TTC549 (cell line): ENCODE data around the gene OVCA2.

Experiments
- FAIRE-seq: peaks from 2 replicates; lab custom pipeline; 2012; peaks lifted over from hg19 to GRCh38; lab: Jason Lieb, UNC

The OVCA2 gene

DNA sequence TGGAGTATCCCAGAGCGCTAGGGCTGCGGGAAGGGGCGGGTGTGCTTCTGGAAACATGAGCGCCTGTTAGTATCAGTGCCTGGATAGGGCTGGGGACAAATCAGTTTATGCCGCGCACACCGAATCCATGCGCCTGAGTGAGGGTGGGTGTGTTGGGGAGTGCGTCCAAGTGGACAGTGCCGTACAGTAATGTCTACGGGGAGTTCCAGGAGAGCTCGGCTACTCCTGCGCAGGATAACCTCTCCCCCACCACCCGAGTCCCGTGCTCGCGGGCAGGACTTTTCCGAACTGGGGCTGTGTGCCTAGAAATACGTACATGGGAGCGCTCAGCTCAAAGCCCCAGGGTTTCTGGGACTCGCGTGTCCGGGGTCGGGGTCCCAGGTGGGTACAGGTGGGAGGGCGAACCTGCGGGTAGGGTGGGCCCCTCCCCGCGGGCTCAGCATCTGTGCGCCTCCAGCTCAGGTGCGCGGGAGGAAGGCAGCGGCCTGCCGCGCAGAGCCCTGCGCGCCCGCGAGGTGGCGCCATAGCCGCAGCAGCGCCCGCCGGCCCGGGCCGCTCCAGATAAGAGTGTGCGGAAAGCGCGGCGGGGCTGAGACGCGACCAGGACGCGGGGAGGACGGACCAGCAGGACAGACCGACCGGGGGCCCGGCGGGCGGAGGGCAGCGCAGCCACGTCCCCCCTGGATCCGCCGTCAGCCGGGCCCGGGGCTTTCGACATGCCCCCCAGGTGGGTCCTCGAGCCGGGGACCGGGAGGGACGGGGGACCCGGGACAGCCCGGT lies 12.9 kb downstream of the OVCA2 start, which contains the start of gene HIC1:
Gene HIC1 (plus strand): TSS at position 592 of the 780 bp plus-strand sequence. CDS start 1,588 bp downstream, outside the sequence.
- no peak for FAIRE-seq

DNA sequence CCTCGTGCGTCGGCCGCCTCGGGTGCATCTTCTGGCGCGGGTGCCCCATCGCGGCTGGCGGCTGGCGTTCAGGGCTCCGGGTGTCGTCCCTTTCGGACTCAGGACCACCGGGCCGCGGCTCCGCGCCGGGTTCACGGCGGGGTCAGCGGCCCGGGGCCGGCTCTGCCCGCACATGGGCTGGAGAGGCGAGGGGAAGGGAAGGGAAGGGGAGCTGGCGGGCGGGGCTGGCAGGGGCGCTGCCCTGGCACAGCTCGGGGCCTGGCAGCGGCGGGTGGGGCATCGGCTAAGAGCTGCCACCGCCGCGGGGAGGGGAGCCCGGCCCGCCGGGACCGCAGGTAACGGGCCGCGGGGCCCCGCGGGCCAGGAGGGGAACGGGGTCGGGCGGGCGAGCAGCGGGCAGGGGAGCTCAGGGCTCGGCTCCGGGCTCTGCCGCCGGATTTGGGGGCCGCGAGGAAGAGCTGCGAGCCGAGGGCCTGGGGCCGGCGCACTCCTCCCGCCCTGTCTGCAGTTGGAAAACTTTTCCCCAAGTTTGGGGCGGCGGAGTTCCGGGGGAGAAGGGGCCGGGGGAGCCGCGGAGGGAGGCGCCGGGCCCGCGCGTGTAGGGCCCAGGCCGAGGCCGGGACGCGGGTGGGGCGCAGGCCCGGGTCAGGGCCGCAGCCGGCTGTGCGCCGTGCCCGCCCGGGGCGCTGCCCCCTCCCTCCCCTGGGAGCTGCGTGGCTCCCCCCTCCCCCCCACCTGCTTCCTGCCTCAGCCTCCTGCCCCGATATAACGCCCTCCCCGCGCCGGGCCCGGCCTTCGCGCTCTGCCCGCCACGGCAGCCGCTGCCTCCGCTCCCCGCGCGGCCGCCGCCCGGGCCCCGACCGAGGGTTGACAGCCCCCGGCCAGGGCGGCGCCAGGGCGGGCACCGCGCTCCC lies 13.7 kb downstream of the OVCA2 start:
- no peak for FAIRE-seq

DNA sequence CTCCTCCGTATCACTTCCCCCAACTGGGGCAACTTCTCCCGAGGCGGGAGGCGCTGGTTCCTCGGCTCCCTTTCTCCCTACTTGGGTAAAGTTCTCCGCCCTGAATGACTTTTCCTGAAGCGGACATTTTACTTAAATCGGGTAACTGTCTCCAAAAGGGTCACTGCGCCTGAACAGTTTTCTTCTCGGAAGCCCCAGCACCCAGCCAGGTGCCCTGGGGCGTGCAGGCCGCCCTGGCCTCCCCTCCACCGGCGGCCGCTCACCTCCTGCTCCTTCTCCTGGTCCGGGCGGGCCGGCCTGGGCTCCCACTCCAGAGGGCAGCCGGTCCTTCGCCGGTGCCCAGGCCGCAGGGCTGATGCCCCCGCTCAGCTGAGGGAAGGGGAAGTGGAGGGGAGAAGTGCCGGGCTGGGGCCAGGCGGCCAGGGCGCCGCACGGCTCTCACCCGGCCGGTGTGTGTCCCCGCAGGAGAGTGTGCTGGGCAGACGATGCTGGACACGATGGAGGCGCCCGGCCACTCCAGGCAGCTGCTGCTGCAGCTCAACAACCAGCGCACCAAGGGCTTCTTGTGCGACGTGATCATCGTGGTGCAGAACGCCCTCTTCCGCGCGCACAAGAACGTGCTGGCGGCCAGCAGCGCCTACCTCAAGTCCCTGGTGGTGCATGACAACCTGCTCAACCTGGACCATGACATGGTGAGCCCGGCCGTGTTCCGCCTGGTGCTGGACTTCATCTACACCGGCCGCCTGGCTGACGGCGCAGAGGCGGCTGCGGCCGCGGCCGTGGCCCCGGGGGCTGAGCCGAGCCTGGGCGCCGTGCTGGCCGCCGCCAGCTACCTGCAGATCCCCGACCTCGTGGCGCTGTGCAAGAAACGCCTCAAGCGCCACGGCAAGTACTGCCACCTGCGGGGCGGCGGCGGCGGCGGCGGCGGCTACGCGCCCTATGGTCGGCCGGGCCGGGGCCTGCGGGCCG lies 14.7 kb downstream of the OVCA2 start:
- FAIRE-seq = no peak

DNA sequence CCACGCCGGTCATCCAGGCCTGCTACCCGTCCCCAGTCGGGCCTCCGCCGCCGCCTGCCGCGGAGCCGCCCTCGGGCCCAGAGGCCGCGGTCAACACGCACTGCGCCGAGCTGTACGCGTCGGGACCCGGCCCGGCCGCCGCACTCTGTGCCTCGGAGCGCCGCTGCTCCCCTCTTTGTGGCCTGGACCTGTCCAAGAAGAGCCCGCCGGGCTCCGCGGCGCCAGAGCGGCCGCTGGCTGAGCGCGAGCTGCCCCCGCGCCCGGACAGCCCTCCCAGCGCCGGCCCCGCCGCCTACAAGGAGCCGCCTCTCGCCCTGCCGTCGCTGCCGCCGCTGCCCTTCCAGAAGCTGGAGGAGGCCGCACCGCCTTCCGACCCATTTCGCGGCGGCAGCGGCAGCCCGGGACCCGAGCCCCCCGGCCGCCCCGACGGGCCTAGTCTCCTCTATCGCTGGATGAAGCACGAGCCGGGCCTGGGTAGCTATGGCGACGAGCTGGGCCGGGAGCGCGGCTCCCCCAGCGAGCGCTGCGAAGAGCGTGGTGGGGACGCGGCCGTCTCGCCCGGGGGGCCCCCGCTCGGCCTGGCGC lies 15.4 kb downstream of the OVCA2 start:
- no peak for FAIRE-seq

DNA sequence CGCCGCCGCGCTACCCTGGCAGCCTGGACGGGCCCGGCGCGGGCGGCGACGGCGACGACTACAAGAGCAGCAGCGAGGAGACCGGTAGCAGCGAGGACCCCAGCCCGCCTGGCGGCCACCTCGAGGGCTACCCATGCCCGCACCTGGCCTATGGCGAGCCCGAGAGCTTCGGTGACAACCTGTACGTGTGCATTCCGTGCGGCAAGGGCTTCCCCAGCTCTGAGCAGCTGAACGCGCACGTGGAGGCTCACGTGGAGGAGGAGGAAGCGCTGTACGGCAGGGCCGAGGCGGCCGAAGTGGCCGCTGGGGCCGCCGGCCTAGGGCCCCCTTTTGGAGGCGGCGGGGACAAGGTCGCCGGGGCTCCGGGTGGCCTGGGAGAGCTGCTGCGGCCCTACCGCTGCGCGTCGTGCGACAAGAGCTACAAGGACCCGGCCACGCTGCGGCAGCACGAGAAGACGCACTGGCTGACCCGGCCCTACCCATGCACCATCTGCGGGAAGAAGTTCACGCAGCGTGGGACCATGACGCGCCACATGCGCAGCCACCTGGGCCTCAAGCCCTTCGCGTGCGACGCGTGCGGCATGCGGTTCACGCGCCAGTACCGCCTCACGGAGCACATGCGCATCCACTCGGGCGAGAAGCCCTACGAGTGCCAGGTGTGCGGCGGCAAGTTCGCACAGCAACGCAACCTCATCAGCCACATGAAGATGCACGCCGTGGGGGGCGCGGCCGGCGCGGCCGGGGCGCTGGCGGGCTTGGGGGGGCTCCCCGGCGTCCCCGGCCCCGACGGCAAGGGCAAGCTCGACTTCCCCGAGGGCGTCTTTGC lies 16.2 kb downstream of the OVCA2 start:
- FAIRE-seq = no peak

DNA sequence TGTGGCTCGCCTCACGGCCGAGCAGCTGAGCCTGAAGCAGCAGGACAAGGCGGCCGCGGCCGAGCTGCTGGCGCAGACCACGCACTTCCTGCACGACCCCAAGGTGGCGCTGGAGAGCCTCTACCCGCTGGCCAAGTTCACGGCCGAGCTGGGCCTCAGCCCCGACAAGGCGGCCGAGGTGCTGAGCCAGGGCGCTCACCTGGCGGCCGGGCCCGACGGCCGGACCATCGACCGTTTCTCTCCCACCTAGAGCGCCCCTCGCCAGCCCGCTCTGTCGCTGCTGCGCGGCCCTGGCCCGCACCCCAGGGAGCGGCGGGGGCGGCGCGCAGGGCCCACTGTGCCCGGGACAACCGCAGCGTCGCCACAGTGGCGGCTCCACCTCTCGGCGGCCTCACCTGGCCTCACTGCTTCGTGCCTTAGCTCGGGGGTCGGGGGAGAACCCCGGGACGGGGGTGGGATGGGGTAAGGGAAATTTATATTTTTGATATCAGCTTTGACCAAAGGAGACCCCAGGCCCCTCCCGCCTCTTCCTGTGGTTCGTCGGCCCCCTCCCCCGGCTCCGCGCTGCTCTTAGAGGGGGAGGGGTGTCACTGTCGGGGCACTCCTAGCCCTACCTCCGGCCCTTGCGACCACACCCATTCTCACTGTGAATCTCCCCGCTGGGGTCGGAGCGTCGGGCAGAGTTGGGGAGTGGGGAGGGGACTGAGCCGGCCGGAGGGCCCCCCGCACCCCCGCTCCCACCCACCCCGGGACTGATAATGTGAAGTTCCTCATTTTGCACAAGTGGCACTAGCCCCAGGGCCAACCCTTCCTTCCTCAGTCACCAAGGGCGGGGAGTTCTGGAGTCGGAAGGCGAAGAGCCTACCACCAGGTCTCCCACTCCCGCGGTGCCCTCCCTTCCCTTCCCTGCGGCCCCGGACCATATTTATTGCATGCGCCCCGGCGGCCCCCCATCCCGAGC lies 17.0 kb downstream of the OVCA2 start:
- FAIRE-seq = no peak

DNA sequence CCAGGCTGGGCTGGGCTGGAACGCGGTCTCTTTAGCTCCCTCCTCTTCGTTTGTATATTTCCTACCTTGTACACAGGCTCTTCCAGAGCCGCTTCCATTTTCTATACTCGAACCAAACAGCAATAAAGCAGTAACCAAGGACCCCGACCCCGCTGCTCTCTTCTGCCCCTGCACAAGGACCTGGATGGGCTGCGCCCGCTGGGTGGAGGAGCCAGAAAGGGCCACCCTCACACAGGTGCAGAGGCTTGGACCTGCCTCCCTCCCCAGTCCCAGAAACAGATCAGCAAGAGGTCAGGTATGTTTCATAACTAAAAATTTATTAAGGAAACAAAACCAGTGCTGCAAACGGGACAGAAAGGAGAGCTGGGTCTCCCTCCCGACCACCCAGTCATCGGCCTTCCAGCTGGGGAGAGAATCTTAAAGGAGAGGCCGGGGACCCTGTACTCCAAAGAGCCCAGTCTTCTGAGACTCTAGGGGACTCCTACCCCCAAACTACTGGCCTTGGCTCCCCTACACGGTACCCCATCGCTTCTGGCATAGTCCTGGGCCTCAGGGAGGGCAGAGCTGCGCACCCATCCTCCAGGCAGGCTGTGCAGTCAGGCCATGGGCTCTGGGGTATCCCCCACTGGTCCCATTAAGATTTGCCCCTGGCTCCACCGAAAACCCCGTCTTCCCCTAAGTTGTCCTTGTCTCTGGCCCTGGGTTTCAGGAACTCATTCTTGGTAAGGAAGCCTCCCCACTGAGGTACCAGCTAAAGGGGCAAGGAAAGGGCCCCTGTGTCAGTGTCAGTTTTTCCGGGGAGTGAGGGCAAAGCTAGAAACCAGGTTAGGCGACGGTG lies 17.9 kb downstream of the OVCA2 start:
- no peak for FAIRE-seq

DNA sequence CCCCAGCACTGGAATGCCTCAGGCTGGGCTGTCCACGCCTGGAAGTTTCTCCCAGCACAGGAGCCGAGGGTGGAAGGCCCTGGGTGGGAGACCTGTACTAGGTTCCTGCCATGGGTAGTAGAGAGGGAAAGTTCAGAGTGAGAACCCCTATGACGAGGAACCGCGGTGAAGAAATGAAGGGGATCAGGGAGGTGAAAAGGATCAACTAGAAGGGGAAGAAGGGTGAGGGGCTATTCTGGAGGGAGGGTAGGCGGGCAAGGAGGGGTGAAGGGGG lies 18.5 kb downstream of the OVCA2 start:
- no peak for FAIRE-seq

DNA sequence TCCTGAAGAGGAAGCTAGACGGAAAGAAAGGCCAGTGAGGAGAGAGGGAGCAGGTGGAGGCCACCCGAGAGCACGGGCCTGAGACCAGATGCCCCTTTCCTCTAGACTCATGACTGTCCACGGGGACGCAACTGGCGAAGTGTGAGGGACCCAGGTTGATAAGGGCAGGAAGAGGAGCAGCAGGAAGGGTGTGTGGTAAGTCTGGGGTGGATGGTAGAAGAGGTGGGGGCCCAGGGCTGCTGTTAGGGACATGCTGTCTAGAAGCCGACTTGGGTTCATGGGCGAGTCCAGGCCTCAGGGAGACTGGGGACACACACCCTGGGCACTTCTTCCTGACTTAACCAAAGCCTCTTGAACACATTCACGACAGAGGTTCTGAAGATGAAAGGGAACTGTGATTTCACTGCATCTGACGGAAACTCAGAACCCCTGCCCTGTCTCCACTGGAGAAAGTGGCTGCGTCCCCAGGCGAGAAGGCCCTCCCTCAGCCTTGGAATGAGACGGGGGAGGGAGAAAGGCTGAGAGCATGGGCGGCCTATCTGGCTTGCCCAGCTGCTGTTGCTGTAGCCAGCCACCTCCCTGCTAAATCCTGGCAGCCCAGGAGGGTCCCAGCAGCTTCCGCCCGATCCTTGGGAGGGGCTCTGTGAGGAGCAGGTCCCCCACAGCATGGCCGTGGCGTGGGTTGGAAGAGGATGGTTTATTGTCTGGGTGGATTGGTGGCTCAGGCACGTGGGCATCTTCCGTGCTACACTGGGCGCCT lies 19.0 kb downstream of the OVCA2 start:
- FAIRE-seq = no peak

DNA sequence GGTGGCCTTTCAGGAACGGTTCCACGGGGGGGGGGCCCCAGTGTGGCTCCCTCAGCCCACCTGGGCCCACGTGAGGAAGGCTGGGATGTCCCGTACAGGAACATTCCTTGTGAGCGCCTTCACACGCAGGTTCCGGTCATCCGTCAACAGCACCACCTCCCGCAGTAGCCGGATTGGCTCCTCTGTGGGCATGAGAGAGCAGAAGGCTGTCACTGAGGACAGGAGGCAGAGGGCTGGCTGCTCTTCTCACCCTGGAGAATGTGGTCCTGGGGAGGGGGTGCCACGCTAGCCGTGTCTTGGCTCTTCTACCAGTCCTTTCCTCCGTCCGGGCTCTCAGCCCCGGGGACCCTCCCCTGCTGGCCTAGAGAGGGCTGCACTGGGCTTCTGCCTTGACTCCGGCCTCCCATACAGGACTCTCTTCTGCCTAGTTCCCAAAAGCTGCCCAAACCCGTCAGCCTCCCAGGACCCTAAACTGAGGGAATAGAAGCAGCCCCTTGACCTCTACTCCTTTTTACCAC lies 19.7 kb downstream of the OVCA2 start:
- FAIRE-seq = no peak

DNA sequence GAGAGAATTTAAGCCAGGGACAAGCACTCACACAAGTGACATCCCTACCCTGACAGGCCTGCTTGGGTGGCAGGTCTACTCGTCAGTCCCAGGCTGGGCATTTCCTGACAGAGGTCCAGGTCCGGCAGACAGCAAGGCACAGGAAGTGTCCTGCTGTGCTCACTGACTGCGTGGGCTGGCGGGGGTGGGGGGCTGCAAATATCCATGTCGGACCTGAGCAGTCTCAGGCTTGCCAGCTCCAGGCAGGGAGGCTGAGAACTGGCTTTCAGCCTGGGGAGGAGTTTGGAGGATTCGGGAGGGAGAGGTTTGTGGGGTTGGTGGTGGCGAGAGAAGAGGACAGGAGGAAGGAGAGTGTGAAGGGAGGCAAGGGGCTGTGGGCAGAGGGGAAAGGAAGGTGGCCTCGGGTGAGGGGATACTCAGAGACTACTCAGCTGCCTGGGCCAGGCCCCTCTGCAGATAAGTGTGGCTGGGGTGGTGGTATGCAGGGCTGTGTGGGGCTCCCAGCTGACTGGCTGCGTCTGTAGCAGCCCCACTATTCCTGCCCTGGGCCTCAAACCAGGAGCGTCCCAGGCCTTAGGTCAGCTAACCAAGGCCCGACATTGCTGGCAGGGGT lies 20.9 kb downstream of the OVCA2 start:
- no peak for FAIRE-seq

DNA sequence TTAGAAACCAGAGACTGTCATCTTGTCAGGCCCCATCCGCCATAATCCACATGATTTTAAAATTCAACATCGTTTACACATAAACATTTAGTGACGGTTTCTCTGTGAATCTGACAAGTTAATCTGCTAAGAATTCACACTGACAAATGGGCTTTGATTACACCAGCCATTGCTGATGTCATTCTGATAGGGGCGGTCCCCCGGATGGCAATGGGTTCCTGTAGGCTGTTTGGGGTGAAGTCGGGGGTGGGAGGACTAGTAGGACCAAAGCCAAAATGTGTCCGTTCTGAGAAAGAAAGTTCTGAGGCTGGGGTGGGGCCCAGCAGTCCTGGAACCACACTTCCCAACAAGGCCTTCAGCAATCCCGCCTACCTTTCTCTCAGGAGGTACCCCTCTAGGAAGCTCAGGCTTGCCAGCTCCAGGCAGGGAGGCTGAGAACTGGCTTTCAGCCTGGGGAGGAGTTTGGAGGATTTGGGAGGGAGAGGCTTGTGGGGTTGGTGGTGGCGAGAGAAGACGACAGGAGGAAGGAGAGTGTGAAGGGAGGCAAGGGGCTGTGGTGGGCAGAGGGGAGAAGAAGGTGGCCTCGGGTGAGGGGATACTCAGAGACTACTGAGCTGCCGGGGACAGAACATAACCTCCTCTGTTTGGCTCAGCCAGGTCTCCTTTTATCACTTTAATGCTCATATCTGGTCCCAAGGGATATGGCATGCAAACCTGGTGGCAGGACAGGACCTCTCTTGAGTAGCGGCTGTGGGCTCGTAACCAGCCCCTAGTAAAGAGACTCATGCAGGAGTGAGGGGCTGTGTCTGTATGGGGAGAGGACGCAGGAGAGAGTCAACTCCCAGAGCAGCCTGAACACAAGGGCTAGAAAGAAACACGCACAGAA lies 21.7 kb downstream of the OVCA2 start:
- no peak for FAIRE-seq

DNA sequence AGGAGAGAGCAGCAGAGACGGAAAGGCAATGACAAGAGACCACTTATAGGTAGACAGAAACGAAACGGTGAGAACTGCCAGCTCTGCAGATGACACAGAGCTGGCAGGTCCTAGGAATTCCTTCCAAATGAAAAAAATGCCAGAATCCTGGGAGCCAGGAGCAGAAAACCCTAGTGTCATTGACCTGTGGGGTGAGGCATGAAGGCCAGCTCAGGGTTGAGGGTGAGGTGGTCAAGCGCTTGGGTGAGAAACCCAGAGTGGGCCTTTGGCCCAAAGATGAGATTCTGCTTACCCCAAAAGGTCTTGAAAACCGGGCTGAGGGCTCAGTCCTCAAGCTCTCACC lies 22.3 kb downstream of the OVCA2 start:
- no peak for FAIRE-seq

DNA sequence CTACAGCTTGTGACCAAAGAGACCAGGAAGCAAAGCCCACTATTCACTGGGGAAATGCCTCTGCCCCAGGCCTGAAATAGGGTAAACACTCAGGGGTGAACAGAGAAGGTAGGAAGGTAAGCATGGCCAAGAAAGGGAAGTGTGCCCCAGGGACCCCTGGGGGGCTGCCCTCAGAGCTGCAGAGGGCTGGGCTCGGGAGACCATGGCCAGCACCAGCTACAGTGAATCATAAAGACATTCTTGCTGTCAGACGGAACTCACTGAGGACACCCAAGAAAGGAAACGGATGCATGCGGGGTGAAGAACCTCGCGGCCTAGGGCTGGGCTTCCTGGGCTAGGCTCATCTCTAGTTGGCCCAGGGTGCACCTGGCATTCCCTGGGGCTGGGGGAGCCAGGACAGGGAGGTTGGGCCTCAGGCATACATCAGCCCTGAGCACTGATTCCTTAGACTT lies 22.7 kb downstream of the OVCA2 start:
- FAIRE-seq = no peak

DNA sequence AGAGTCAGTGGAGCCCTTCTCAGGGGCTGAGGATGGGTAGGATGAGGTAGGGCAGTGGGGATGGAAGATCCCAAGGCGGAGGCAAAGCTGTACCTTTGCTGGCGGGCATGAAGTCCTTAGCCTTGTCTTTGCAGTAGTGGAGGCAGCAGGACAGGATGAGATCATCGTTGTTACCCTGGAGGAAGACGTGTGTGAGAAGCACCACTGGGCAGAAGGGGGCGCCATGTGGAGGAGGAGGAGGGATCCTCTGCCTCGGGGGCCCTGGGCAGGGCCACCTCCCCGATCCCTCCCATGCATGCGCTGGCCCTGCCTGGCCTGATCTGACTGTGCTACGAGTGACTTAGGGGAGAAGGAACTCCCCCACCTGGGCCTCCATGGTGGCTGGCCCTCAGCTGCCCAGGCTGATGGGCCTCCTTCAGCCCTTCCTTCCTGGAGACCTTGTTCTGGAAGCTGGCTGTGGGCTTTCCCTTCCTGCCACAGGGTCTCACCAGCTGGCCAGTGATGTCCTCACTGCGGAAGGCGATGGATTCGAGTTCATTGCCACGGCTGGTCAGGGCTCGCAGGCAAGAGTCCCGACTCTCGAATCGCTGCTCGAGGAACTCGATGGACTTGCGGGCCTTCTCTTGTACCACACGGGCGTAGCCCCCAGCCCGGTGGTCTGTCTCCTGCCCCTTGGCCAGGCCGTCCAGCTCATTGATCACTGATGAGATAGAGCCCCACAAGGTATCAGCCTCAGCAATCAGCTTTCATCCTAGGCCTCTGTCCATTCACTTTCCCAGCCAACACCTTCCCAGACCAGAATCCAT lies 23.4 kb downstream of the OVCA2 start:
- FAIRE-seq = no peak

DNA sequence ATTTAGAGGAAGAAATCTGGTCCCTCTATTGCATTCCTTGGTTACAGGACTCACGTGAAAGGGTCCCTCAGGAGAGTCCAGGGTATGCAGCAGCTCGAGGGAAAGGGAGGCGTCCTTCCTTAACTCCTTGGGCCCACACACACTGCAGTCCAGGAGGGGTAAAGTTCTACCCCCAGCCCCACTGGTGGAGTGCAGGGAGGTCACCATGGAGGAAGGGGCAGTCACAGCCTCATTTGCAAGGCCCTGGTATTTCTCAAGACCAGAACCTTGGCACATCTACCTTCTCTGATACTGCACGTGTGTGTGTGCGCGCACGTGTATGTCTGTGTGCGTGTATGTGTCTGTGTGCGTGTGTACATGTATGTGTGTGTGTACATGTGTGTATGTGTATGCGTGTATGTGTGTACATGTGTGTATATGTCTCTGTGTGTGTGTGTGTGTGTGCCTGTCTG lies 24.2 kb downstream of the OVCA2 start:
- no peak for FAIRE-seq
